ENCODE measurements around the gene MKNK2. TPM values are rescaled to one million over a fixed set of nuclear protein-coding genes. Genes with fewer than 3 reads are reported as not detected.

The MKNK2 gene
- total RNA-seq, 1 donor from 2014 or later, result 127 TPM

DNA sequence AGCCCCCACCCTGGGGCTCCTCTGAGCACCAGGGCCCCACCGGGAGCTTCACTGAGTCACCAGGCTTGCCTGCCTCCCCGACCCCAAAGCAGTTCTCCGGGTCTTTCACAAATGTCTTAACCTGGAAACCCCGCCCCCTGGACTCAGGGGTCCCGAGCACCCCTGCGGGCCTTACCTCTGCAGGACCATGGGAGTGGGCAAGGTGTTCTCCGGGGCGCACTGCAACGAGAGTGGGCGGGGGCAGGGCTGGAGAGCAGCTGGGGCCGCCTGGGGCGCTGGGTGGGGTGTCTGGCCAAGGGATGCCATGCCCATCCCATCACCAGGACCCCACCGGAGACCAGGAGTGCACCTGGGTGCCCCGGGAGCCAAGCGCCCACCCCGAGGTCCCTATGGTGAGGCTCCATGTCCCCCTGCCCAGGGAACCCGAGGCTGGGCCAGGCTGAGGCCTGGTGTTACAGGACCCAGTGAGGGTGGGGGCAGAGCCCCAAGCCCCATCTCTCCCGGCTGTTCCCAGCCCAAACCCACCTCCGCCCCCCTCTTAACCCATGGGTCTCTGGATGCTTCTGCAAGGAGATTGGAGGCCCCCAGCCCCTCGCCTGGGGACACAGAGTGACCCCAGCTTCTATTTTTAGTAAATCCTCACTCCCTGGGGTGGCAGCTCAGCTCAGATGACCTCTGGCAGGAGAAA, 10.9 kb downstream of the MKNK2 start:
- H3K36me3 Mint-ChIP-seq (ENCODE audit: low read depth), result peaks cover 10% of the 10 kb centered on the region
- peak; percentile 91 for DNase-seq (ENCODE audit: low spot score)

DNA sequence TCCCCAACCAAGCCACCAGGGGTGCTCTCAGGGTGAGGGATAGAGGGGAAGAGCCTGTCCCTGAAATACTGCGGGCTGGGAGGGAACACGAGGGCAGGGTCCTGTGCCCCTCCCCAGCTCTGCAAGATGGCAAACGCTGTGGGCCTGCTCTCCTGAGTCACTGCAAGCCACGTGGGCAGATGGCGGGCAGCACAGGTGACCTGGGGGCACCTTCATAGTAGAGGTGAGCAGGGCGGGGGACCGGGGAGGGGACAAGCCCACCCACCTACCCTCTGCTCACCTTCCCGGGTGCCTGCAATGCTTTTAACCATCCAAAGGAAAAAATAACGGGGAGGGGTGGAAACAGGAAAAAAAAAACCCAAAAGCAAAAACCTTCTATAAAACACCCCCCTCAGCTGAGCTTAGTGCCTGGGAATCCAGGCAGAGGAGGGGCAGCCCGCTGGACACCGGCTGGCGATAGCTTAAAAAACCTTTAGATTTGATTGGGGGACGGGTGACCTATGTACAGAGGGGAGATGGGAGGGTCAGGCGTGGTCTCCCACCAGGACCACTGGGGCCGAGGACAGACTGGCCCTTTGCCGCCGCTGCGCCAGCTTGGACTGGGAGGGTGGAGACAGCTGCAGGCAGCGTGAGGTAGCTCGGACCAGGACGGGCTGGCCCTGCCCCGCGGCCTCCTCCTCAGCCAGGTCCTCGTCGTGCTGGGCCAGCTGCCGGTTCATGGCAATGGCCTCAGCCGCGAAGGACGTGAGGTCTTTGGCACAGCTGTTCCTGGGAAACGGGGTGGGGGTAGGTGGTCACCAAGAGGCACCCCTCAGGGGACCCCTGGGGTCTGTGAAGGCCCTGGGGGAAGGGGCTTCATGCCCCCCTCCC, 11.7 kb downstream of the MKNK2 start:
- no peak for DNase-seq (ENCODE audit: low spot score)
- H3K36me3 Mint-ChIP-seq (ENCODE audit: low read depth), result peaks cover 10% of the 10 kb centered on the region

More for the DNA sequence above, 10.9 kb downstream of the MKNK2 start:
- H3K9me3 Mint-ChIP-seq (ENCODE audit: low read depth), result peaks cover 4% of the 10 kb centered on the region
- H3K4me1 Mint-ChIP-seq (ENCODE audit: low read depth), result peaks cover 3% of the 10 kb centered on the region
- TF ChIP-seq, protein P1, sequence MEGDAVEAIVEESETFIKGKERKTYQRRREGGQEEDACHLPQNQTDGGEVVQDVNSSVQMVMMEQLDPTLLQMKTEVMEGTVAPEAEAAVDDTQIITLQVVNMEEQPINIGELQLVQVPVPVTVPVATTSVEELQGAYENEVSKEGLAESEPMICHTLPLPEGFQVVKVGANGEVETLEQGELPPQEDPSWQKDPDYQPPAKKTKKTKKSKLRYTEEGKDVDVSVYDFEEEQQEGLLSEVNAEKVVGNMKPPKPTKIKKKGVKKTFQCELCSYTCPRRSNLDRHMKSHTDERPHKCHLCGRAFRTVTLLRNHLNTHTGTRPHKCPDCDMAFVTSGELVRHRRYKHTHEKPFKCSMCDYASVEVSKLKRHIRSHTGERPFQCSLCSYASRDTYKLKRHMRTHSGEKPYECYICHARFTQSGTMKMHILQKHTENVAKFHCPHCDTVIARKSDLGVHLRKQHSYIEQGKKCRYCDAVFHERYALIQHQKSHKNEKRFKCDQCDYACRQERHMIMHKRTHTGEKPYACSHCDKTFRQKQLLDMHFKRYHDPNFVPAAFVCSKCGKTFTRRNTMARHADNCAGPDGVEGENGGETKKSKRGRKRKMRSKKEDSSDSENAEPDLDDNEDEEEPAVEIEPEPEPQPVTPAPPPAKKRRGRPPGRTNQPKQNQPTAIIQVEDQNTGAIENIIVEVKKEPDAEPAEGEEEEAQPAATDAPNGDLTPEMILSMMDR (IDR thresholded peaks at IDR 0.05), result no peak
- no peak overlapping the region for H3K27ac Mint-ChIP-seq (ENCODE audit: unreplicated experiment)
- no peak overlapping the region for H3K4me3 Mint-ChIP-seq (ENCODE audit: unreplicated experiment)
- no peaks in the 10 kb centered on the region for H3K27me3 Mint-ChIP-seq (ENCODE audit: low read depth)

DNA sequence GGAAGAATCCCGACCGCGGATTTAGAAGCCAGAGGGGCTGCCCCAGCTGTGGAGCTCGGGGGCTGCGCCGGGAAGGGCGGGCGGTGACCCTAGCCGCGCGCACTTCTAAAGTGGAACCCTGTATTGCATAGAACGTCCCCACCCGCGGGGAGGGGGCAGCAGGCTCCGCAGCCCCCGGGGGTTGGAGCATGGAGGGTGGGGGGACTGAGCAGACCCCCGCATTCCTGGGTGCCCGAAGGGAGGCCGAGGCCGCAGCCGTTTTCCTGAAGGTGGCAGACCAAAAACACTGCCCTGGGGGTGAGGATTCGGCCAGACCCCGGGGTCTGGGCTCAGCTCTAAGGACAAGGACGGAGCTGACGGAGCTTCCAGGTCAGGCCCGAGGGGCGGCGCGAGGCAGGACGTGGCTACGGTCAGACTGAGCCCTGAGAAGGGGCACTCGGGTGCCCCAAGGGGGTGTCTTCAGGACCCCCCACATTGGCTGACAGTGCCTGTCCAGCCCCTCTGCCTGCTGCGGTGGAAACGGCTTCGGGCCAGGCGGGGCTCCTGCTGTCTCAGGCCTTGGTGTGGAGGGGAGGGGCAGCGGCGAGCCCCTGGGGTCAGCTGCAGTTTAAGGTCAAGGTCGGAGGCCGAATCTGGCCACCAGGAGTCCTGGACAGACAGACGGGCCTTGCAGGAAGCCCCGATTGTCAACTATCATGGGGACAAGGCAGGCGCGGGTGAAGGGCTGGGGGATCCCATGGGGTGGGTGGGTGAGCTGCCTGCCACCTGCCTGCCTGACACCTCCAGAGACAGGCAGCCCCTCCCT, 12.6 kb downstream of the MKNK2 start:
- no peak overlapping the region for H3K27ac Mint-ChIP-seq (ENCODE audit: unreplicated experiment)
- TF ChIP-seq, protein P1 (IDR thresholded peaks at IDR 0.05), result no peak
- H3K4me1 Mint-ChIP-seq (ENCODE audit: low read depth), result peaks cover 2% of the 10 kb centered on the region
- H3K27me3 Mint-ChIP-seq (ENCODE audit: low read depth), result no peaks in the 10 kb centered on the region
- peaks cover 9% of the 10 kb centered on the region for H3K36me3 Mint-ChIP-seq (ENCODE audit: low read depth)
- peak; percentile 86 for DNase-seq (ENCODE audit: low spot score)
- no peak overlapping the region for H3K4me3 Mint-ChIP-seq (ENCODE audit: unreplicated experiment)
- H3K9me3 Mint-ChIP-seq (ENCODE audit: low read depth), result peaks cover 4% of the 10 kb centered on the region

More for the DNA sequence above, 11.7 kb downstream of the MKNK2 start:
- Mint-ChIP-seq H3K27me3 (ENCODE audit: low read depth) (no peaks in the 10 kb centered on the region), H3K4me1 (ENCODE audit: low read depth) (peaks cover 3% of the 10 kb centered on the region), H3K9me3 (ENCODE audit: low read depth) (peaks cover 4% of the 10 kb centered on the region), H3K4me3 (ENCODE audit: unreplicated experiment) (no peak overlapping the region), H3K27ac (ENCODE audit: unreplicated experiment) (no peak overlapping the region)
- TF ChIP-seq, protein P1 (IDR thresholded peaks at IDR 0.05), result no peak

DNA sequence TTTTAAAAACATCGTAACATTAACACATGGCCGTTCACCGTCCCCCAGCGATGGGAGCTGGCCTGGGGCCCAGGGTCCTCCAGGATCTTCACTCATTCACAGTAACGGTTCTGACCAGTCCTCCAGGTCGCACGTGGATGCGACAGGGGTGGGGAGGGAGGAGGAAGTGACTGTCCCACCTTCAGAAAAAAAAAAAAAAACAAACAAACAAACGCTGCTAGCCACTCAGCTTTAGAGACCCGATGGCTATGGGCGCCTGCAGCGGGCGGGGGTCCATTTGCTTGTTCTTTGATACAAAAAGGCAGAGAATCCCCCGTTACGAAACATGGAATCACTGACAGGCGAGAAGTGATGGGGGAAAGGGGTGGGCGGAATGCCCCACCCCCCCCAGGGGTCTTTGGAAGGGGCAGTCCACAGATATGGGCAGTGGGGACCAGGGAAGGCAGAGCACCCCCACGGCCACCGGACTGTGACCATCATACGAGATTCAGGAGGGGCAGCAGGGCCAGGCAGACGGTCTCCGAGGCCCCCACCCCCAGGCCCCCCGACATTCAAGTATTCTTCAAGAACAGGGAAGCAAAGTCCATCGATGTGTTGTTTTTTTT, 13.3 kb downstream of the MKNK2 start:
- Mint-ChIP-seq H3K4me3 (ENCODE audit: unreplicated experiment) (no peak overlapping the region), H3K36me3 (ENCODE audit: low read depth) (peaks cover 8% of the 10 kb centered on the region), H3K27ac (ENCODE audit: unreplicated experiment) (no peak overlapping the region), H3K27me3 (ENCODE audit: low read depth) (no peaks in the 10 kb centered on the region), H3K4me1 (ENCODE audit: low read depth) (peaks cover 1% of the 10 kb centered on the region), H3K9me3 (ENCODE audit: low read depth) (peaks cover 4% of the 10 kb centered on the region)
- no peak for DNase-seq (ENCODE audit: low spot score)
- TF ChIP-seq, protein P1 (IDR thresholded peaks at IDR 0.05), result no peak

All from chondrocyte (in vitro differentiated cells).